K562 (cell line): Measurements from ENCODE around the gene RPH3AL. TPM values are rescaled to one million over a fixed set of nuclear protein-coding genes. Genes with fewer than 3 reads are reported as not detected.
"Not testable (repeated sequence)": the region's sequence is repeated elsewhere in the genome, so short reads cannot be mapped to it uniquely, and the experiment has no call there.

ENCODE experiments used
- ATAC-seq: fragments of 200-7000 bp; cut with Tn5 transposase; 3 replicates; pipeline ENCODE4 v1.9.1; 2020; ENCODE audit warnings: moderate library complexity
- BruUV-seq: library from RNA; stranded (reverse); fragments of 400-500 nt; replicated peaks from 2 replicates; lab custom pipeline; 2021; lab: Mats Ljungman, UMichigan
- CTCF ChIA-PET: fragments of 300-600 bp; formaldehyde crosslinking; extraction: SDS; loops from one replicate; lab custom pipeline; 2021; ENCODE audit warnings: low intra/inter-chr PET ratio; lab: Yijun Ruan, JAX
- POLR2A ChIA-PET: fragments of 300-600, 350-650 bp; sonication (Branson Sonifier 250); formaldehyde crosslinking; extraction: SDS; loops from one replicate; lab custom pipeline; 2021; ENCODE audit warnings: antibody characterized with exemption, inconsistent platforms; lab: Yijun Ruan, JAX
- DNase-seq, 4 experiments: peaks; one replicate each; pipeline versions ENCODE4 v3.0.0 to v3.0.0-alpha.2; 2011 to 2018; ENCODE audit warnings: low spot score in 3 of 4, mixed read lengths in 3 of 4; ENCODE audit errors: extremely low read depth in 1 of 4
- FAIRE-seq: peaks from 2 replicates; lab custom pipeline; 2011; peaks lifted over from hg19 to GRCh38; lab: Jason Lieb, UNC
- H2AFZ ChIP-seq: 2 replicates; pipeline ENCODE4 v1.6.0; 2011; ENCODE audit warnings: low read depth, low read length, control low read depth, inconsistent platforms
- H3K27ac ChIP-seq: fragments of 200-600 bp; 3 replicates; pipeline ENCODE4 v1.8.0; 2011; ENCODE audit warnings: low read depth, mild to moderate bottlenecking, control low read depth, inconsistent platforms, low read length, moderate library complexity, mixed read lengths; ENCODE audit errors: extremely low read depth
- H3K27me3 ChIP-seq, 2 experiments: fragments of 300-600 bp in 1 of 2; 2 replicates in 1 of 2; 3 replicates in 1 of 2; pipeline versions ENCODE4 v1.6.0 to v1.8.0; 2011; ENCODE audit warnings: inconsistent platforms in 2 of 2, low read length in 2 of 2, mild to moderate bottlenecking in 1 of 2, mixed read lengths in 1 of 2, moderate library complexity in 1 of 2; ENCODE audit not compliant: control insufficient read depth in 2 of 2, insufficient read depth in 2 of 2
- H3K36me3 ChIP-seq: fragments of 300-600 bp; 3 replicates; pipeline ENCODE4 v1.8.0; 2011; ENCODE audit warnings: mild to moderate bottlenecking, low read length, inconsistent platforms; ENCODE audit not compliant: control insufficient read depth, insufficient read depth
- H3K4me1 ChIP-seq, 2 experiments: fragments of 200-600 bp in 1 of 2; replicated peaks in 1 of 2; 2 replicates in 1 of 2; 3 replicates in 1 of 2; pipeline versions ENCODE4 v1.5.1 to v1.8.0; 2011; ENCODE audit warnings: inconsistent platforms in 2 of 2, low read length in 2 of 2, mild to moderate bottlenecking in 1 of 2, mixed read lengths in 1 of 2, moderate library complexity in 1 of 2; ENCODE audit not compliant: control insufficient read depth in 2 of 2, insufficient read depth in 2 of 2
- H3K4me2 ChIP-seq: 2 replicates; pipeline ENCODE4 v1.6.1; 2011; ENCODE audit warnings: low read length, control low read depth, inconsistent platforms, mixed read lengths; ENCODE audit not compliant: insufficient read depth
- H3K4me3 ChIP-seq: fragments of 200-600 bp; sonication (generic), shearing (Covaris generic); 2 replicates; pipeline ENCODE4 v1.5.1; 2016; ENCODE audit warnings: control low read depth, inconsistent platforms
- H3K79me2 ChIP-seq: fragments of 200-600 bp; 3 replicates; pipeline ENCODE4 v1.8.0; 2011; ENCODE audit warnings: low read length, inconsistent platforms; ENCODE audit not compliant: control insufficient read depth, insufficient read depth
- H3K9ac ChIP-seq, 2 experiments: 2 replicates each; pipeline versions ENCODE4 v1.6.0 to v1.6.1; 2011; ENCODE audit warnings: low read depth in 2 of 2, low read length in 2 of 2, control low read depth in 1 of 2, inconsistent platforms in 1 of 2, mild to moderate bottlenecking in 1 of 2, mixed read lengths in 1 of 2; ENCODE audit not compliant: insufficient read depth in 1 of 2
- H3K9me1 ChIP-seq: one replicate; pipeline ENCODE4 v1.6.0; 2011; ENCODE audit warnings: inconsistent platforms, mild to moderate bottlenecking, low read length, moderate library complexity; ENCODE audit not compliant: control insufficient read depth, insufficient read depth
- H3K9me3 ChIP-seq: replicated peaks from 2 replicates; pipeline ENCODE4 v1.5.1; 2011; ENCODE audit warnings: low read depth, low read length, inconsistent platforms; ENCODE audit not compliant: control insufficient read depth, insufficient read depth
- H4K20me1 ChIP-seq: replicated peaks from 2 replicates; pipeline ENCODE4 v1.6.1; 2011; ENCODE audit warnings: low read length, inconsistent platforms, mixed read lengths; ENCODE audit not compliant: control insufficient read depth, insufficient read depth
- TCF7L2 ChIP-seq: fragments of 150-350 bp; IDR thresholded peaks from 2 replicates; pipeline ENCODE4 v1.6.1; 2016; ENCODE audit warnings: low read depth, mild to moderate bottlenecking, low read length, moderate library complexity
- WGBS: fragments of 100-300 bp; shearing (Covaris generic); methylation state at CpG from one replicate; pipeline ENCODE4 v1.1.6; 2016; ENCODE audit warnings: low coverage, mixed read lengths; ENCODE audit not compliant: insufficient coverage; ENCODE audit errors: missing lambda C conversion rate; 5-methylcytosine and 5-hydroxymethylcytosine counted together
- in situ Hi-C: fragments of 300-500 bp; cut with MboI; formaldehyde crosslinking; loops from 4 replicates; pipeline ENCODE4 v1.15.0; 2018; ENCODE audit warnings: inconsistent platforms, mixed read lengths
- intact Hi-C: fragments of 100-400 bp; cut with micrococcal nuclease; formaldehyde crosslinking; loops from 2 replicates; pipeline ENCODE4 v1.14.2; 2022
- polyA plus RNA-seq, 8 experiments: library from polyadenylated mRNA; depleted of rRNA in 4 of 8; stranded (reverse) in 5 of 8; unstranded in 3 of 8; fragments of >200 nt; fragmentation: Nextera tagmentation in 2 of 8; fragmentation: Illumina TruSeq in 1 of 8; extraction: Ambion mirVana in 2 of 8; extraction: Trizol in 1 of 8; gene quantifications; 2 replicates each; pipeline versions ENCODE4 v1.2.1 to v1.2.3, GENCODE V29; 2011 to 2014; ENCODE audit warnings: inconsistent platforms in 1 of 8, missing spikeins in 1 of 8
- total RNA-seq, 7 experiments: library from RNA; depleted of rRNA in 6 of 7; stranded (reverse); fragments of >200 nt in 6 of 7; fragmentation: Illumina TruSeq in 2 of 7; extraction: Trizol in 2 of 7; gene quantifications; 2 replicates each; pipeline versions ENCODE4 v1.2.1 to v1.2.3, GENCODE V29; 2011 to 2021; ENCODE audit warnings: low replicate concordance in 1 of 7

Gene RPH3AL
- total and polyA plus RNA-seq, 9 of the 15 experiments (the other 6 are each of a cell fraction or from before 2014, with no cell fraction given): 0.18 to 1.7 (median 0.39) TPM

- 0 out of 5 replicates have a peak, but pooled peaks cover 0 to 3% of the 10 kb centered on the region in 2 experiments for H3K4me1 ChIP-seq
- ATAC-seq: no peak
- no peak overlapping the region for H2AFZ ChIP-seq
- FAIRE-seq: no peak
- ChIA-PET POLR2A (interaction anchor here (0.6 kb wide), 2 partner anchors 67 to 111 kb away, joined by 3 to 4 read pairs; no protein-coding TSS in a partner anchor), CTCF (no interaction called here)
- H3K79me2 ChIP-seq: no peaks in the 10 kb centered on the region
- no peak overlapping the region for H3K27ac ChIP-seq
- in situ Hi-C loops: no loop called here
- no peak for DNase-seq
- no peaks in the 10 kb centered on the region; the same call in 1 of the 2 replicates for H3K9me3 ChIP-seq
- H3K4me3 ChIP-seq: no peak overlapping the region
- H3K27me3 ChIP-seq: peaks cover 3 to 59% of the 10 kb centered on the region in 2 experiments; a peak in 3 of 5 replicates
- no peaks in the 10 kb centered on the region for H3K9me1 ChIP-seq
- intact Hi-C loops: no loop called here
- no peaks in the 10 kb centered on the region for H3K36me3 ChIP-seq
- H3K9ac ChIP-seq: no peak overlapping the region
- H4K20me1 ChIP-seq: no peaks in the 10 kb centered on the region; the same call in 1 of the 2 replicates
- TF ChIP-seq TCF7L2: no peak
- no peak overlapping the region for H3K4me2 ChIP-seq
- WGBS: under 1% methylated on average over 18 of the region's 23 CpGs
- no TSS peak for BruUV-seq
These were observed 150.1 kb downstream of the RPH3AL start for GRCh38 chr17:202501-202951.

- 0% methylated on average over 1 of the region's 13 CpGs for WGBS
- H3K9me3 ChIP-seq, ATAC-seq, FAIRE-seq, in situ Hi-C loops, BruUV-seq, H3K4me2 ChIP-seq, DNase-seq, H3K4me3 ChIP-seq, H3K79me2 ChIP-seq, H3K9me1 ChIP-seq, intact Hi-C loops, H4K20me1 ChIP-seq, H3K27ac ChIP-seq, H3K9ac ChIP-seq, CTCF ChIA-PET, H3K4me1 ChIP-seq, H2AFZ ChIP-seq, H3K36me3 ChIP-seq: not testable (repeated sequence)
- POLR2A ChIA-PET: interaction anchor here (0.6 to 0.7 kb wide), 2 partner anchors 112 to 142 kb away, joined by 3 read pairs; no protein-coding TSS in a partner anchor
- peaks cover 3 to 55% of the 10 kb centered on the region in 2 experiments; a peak in 3 of 5 replicates for H3K27me3 ChIP-seq
These were observed 150.9 kb downstream of the RPH3AL start for GRCh38 chr17:201736-202135.

GRCh38 chr17:201257-201656 is 151.3 kb downstream of the RPH3AL start:
- H3K4me3 ChIP-seq, H3K9ac ChIP-seq, H3K27ac ChIP-seq, CTCF ChIA-PET, H3K4me1 ChIP-seq, H4K20me1 ChIP-seq, H3K79me2 ChIP-seq, H3K36me3 ChIP-seq, DNase-seq, intact Hi-C loops, ATAC-seq, H3K9me3 ChIP-seq, H3K4me2 ChIP-seq, BruUV-seq, H2AFZ ChIP-seq, FAIRE-seq, in situ Hi-C loops, H3K9me1 ChIP-seq: not testable (repeated sequence)
- peaks cover 3 to 54% of the 10 kb centered on the region in 2 experiments; a peak in 3 of 5 replicates for H3K27me3 ChIP-seq
- WGBS: 0% methylated on average over 6 of the region's 16 CpGs
- POLR2A ChIA-PET: interaction anchor here (0.7 kb wide), 1 partner anchor 142 kb away, joined by 3 read pairs; no protein-coding TSS in a partner anchor
